ENCODE results near the gene SHQ1.

SHQ1 gene

GRCh38 chr3:72887705-72888545, 39.7 kb upstream of the SHQ1 start, which contains the start of gene GXYLT2:
Gene GXYLT2, plus strand, starts transcription at chr3:72888046. Its CDS starts 188 bp downstream, at chr3:72888234.
- TF ChIP-seq POLR2A (IDR thresholded peaks at IDR 0.05; ENCODE audit: low read length) (no peak), GATA1 (IDR thresholded peaks at IDR 0.05; ENCODE audit: low read depth, low read length) (no peak)
- DNase-seq, result peak; percentile 31 to 48

GRCh38 chr3:72887343-72887704, 39.1 kb upstream of the SHQ1 start:
- no peak for DNase-seq
- TF ChIP-seq GATA1 (IDR thresholded peaks at IDR 0.05; ENCODE audit: low read depth, low read length), result no peak
- no peak for TF ChIP-seq POLR2A (IDR thresholded peaks at IDR 0.05; ENCODE audit: low read length)

GRCh38 chr3:72872183-72872582, 23.9 kb upstream of the SHQ1 start:
- TF ChIP-seq GATA1 (IDR thresholded peaks at IDR 0.05; ENCODE audit: low read depth, low read length) (no peak), POLR2A (IDR thresholded peaks at IDR 0.05; ENCODE audit: low read length) (no peak)
- no peak for DNase-seq

GRCh38 chr3:72862314-72863090, 14.3 kb upstream of the SHQ1 start:
- DNase-seq, result no peak
- TF ChIP-seq POLR2A (IDR thresholded peaks at IDR 0.05; ENCODE audit: low read length), result no peak
- TF ChIP-seq GATA1 (IDR thresholded peaks at IDR 0.05; ENCODE audit: low read depth, low read length), result no peak

GRCh38 chr3:72860846-72861245, 12.6 kb upstream of the SHQ1 start:
- no peak for DNase-seq
- TF ChIP-seq GATA1 (IDR thresholded peaks at IDR 0.05; ENCODE audit: low read depth, low read length), result no peak
- TF ChIP-seq POLR2A (IDR thresholded peaks at IDR 0.05; ENCODE audit: low read length), result no peak

- no peak for DNase-seq
- TF ChIP-seq GATA1 (IDR thresholded peaks at IDR 0.05; ENCODE audit: low read depth, low read length) (no peak), POLR2A (IDR thresholded peaks at IDR 0.05; ENCODE audit: low read length) (no peak)
These were observed 11.8 kb upstream of the SHQ1 start for GRCh38 chr3:72860053-72860452.

GRCh38 chr3:72855001-72855400, 6.8 kb upstream of the SHQ1 start:
- TF ChIP-seq GATA1 (IDR thresholded peaks at IDR 0.05; ENCODE audit: low read depth, low read length) (no peak), POLR2A (IDR thresholded peaks at IDR 0.05; ENCODE audit: low read length) (no peak)

GRCh38 chr3:72848703-72849081, 447 bp upstream of the SHQ1 start:
- TF ChIP-seq POLR2A (IDR thresholded peaks at IDR 0.05; ENCODE audit: low read length) (no peak), GATA1 (IDR thresholded peaks at IDR 0.05; ENCODE audit: low read depth, low read length) (no peak)
- DNase-seq, result peak; percentile 78 to 80

More at GRCh38 chr3:72855001-72855400, 6.8 kb upstream of the SHQ1 start:
- no peak for DNase-seq

- peak in 1 of 2 experiments; percentile 39 for DNase-seq
- TF ChIP-seq POLR2A (IDR thresholded peaks at IDR 0.05; ENCODE audit: low read length), result no peak
- TF ChIP-seq GATA1 (IDR thresholded peaks at IDR 0.05; ENCODE audit: low read depth, low read length), result no peak
These were observed 963 bp downstream of the SHQ1 start for GRCh38 chr3:72847282-72847681.

GRCh38 chr3:72846166-72846565, 2.1 kb downstream of the SHQ1 start:
- DNase-seq, result no peak
- TF ChIP-seq POLR2A (IDR thresholded peaks at IDR 0.05; ENCODE audit: low read length) (no peak), GATA1 (IDR thresholded peaks at IDR 0.05; ENCODE audit: low read depth, low read length) (no peak)

GRCh38 chr3:72844436-72844993, 3.7 kb downstream of the SHQ1 start:
- TF ChIP-seq GATA1 (IDR thresholded peaks at IDR 0.05; ENCODE audit: low read depth, low read length) (no peak), POLR2A (IDR thresholded peaks at IDR 0.05; ENCODE audit: low read length) (no peak)
- DNase-seq, result peak in 1 of 2 experiments; percentile 3

- TF ChIP-seq POLR2A (IDR thresholded peaks at IDR 0.05; ENCODE audit: low read length), result no peak
- TF ChIP-seq GATA1 (IDR thresholded peaks at IDR 0.05; ENCODE audit: low read depth, low read length), result no peak
- DNase-seq, result peak in 1 of 2 experiments; percentile 29
These were observed 9.2 kb downstream of the SHQ1 start for GRCh38 chr3:72839057-72839456.

- DNase-seq, result no peak
- TF ChIP-seq POLR2A (IDR thresholded peaks at IDR 0.05; ENCODE audit: low read length), result no peak
- no peak for TF ChIP-seq GATA1 (IDR thresholded peaks at IDR 0.05; ENCODE audit: low read depth, low read length)
These were observed 11.3 kb downstream of the SHQ1 start for GRCh38 chr3:72836923-72837322.

- TF ChIP-seq POLR2A (IDR thresholded peaks at IDR 0.05; ENCODE audit: low read length) (no peak), GATA1 (IDR thresholded peaks at IDR 0.05; ENCODE audit: low read depth, low read length) (no peak)
These were observed 11.8 kb downstream of the SHQ1 start for GRCh38 chr3:72836416-72836815.

More at GRCh38 chr3:72836416-72836815, 11.8 kb downstream of the SHQ1 start:
- DNase-seq, result no peak

All from erythroblast (primary cell).